Tibial nerve (tissue), 4 donors: ENCODE data around the gene BTG2. TPM values are rescaled to one million over a fixed set of nuclear protein-coding genes. Genes with fewer than 3 reads are reported as not detected.

Experiments used
- DNase-seq, 2 donors: peaks; one replicate each; pipeline ENCODE4 v3.0.0-alpha.2; 2019; ENCODE audit warnings: low spot score in 2 of 2
- H3K27ac ChIP-seq, 4 donors: fragments of 200-600 bp; sonication (generic) in 3 of 4; one replicate each; pipeline ENCODE4 v1.5.1; 2017 to 2019; ENCODE audit warnings: mild to moderate bottlenecking in 1 of 4
- H3K27me3 ChIP-seq, 2 donors: fragments of 200-600 bp; sonication (generic) in 1 of 2; one replicate each; pipeline versions ENCODE4 v1.5.1 to v1.6.0; 2017 to 2019
- H3K36me3 ChIP-seq, 3 donors: fragments of 200-600 bp; sonication (generic); one replicate each; pipeline ENCODE4 v1.5.1; 2018 to 2019
- H3K4me1 ChIP-seq, 4 donors: fragments of 200-600 bp; sonication (generic) in 3 of 4; one replicate each; pipeline ENCODE4 v1.5.1; 2017 to 2019
- H3K4me3 ChIP-seq, 4 donors: fragments of 200-600 bp; sonication (generic) in 3 of 4; one replicate each; pipeline ENCODE4 v1.5.1; 2017 to 2019; ENCODE audit warnings: mild to moderate bottlenecking in 1 of 4, moderate library complexity in 1 of 4
- H3K9me3 ChIP-seq, 4 donors: fragments of 200-600 bp; sonication (generic) in 3 of 4; one replicate each; pipeline ENCODE4 v1.5.1; 2017 to 2019
- CTCF ChIP-seq, 5 experiments: fragments of 200-600 bp in 3 of 5; fragments of 450-650 bp in 2 of 5; sonication (generic) in 3 of 5; IDR thresholded peaks; one replicate each; pipeline ENCODE4 v1.5.1; 2016 to 2019; ENCODE audit warnings: antibody characterized with exemption in 5 of 5, mild to moderate bottlenecking in 3 of 5, moderate library complexity in 2 of 5
- EP300 ChIP-seq, 2 donors: sonication (generic); formaldehyde crosslinking; IDR thresholded peaks; one replicate each; pipeline ENCODE4 v1.6.1; 2017; ENCODE audit warnings: antibody characterized with exemption in 2 of 2, mild to moderate bottlenecking in 1 of 2
- POLR2A ChIP-seq, 2 donors: fragments of 450-650 bp; IDR thresholded peaks; one replicate each; pipeline ENCODE4 v1.6.1; 2017; ENCODE audit warnings: antibody characterized with exemption in 2 of 2, mild to moderate bottlenecking in 2 of 2, moderate library complexity in 2 of 2
- WGBS, 2 donors: methylation state at CpG; one replicate each; pipeline ENCODE4 v1.1.5; 2018; 5-methylcytosine and 5-hydroxymethylcytosine counted together
- total RNA-seq, 4 donors: library from RNA; depleted of rRNA; stranded (reverse); fragments of >200 nt; gene quantifications; one replicate each; pipeline ENCODE4 v1.1.0, GENCODE V29; 2016

The BTG2 gene
- total RNA-seq, 4 donors from 2014 or later = 153 to 208 (median 177) TPM

- Histone ChIP-seq H3K4me3 (peak overlapping the region; percentile 91 to 100 (median 98)), H3K27ac (peak overlapping the region; percentile 97 to 100 (median 100)), H3K9me3 (no peaks in the 10 kb centered on the region), H3K36me3 (peaks cover 6 to 49% (median 18%) of the 10 kb centered on the region in 3 donors), H3K4me1 (peaks cover 0 to 53% (median 33%) of the 10 kb centered on the region in 4 donors), H3K27me3 (no peaks in the 10 kb centered on the region)
- no peak for TF ChIP-seq CTCF (IDR thresholded peaks at IDR 0.05)
- peak in 1 of 2 donors; percentile 30 for TF ChIP-seq EP300 (IDR thresholded peaks at IDR 0.05)
- TF ChIP-seq POLR2A (IDR thresholded peaks at IDR 0.05) = no peak
- DNase-seq = no peak
- WGBS, 2 donors = 42 to 44% methylated on average over 18 to 20 of the region's 21 CpGs
These were observed 1.7 kb downstream of the BTG2 start for GRCh38 chr1:203306965-203307541.

GRCh38 chr1:203307641-203308126 lies 2.4 kb downstream of the BTG2 start:
- Histone ChIP-seq H3K36me3 (peaks cover 6 to 51% (median 18%) of the 10 kb centered on the region in 3 donors), H3K4me1 (peaks cover 0 to 53% (median 33%) of the 10 kb centered on the region in 4 donors), H3K4me3 (peak overlapping the region; percentile 91 to 100 (median 98)), H3K9me3 (no peaks in the 10 kb centered on the region), H3K27me3 (no peaks in the 10 kb centered on the region), H3K27ac (peak overlapping the region; percentile 97 to 100 (median 100))
- TF ChIP-seq EP300 (IDR thresholded peaks at IDR 0.05) = no peak
- 21 to 28% methylated on average over 3 of the region's 3 CpGs for WGBS, 2 donors
- no peak for DNase-seq

- peaks cover 0 to 53% (median 33%) of the 10 kb centered on the region in 4 donors for H3K4me1 ChIP-seq
- no peaks in the 10 kb centered on the region for H3K9me3 ChIP-seq
- H3K4me3 ChIP-seq = peak overlapping the region; percentile 91 to 100 (median 98)
- TF ChIP-seq EP300 (IDR thresholded peaks at IDR 0.05) (peak in 1 of 2 donors; percentile 35), CTCF (IDR thresholded peaks at IDR 0.05) (no peak)
- H3K36me3 ChIP-seq = peaks cover 6 to 51% (median 18%) of the 10 kb centered on the region in 3 donors
- DNase-seq = no peak
- H3K27me3 ChIP-seq = no peaks in the 10 kb centered on the region
- peak overlapping the region; percentile 41 to 100 (median 98) for H3K27ac ChIP-seq
- 45 to 47% methylated on average over 5 of the region's 5 CpGs for WGBS, 2 donors
These were observed 3.1 kb downstream of the BTG2 start for GRCh38 chr1:203308328-203308922.

GRCh38 chr1:203308923-203309331 lies 3.6 kb downstream of the BTG2 start:
- no peak for DNase-seq
- WGBS, 2 donors = 59 to 66% methylated on average over 1 of the region's 1 CpG
- H3K4me1 ChIP-seq = peaks cover 0 to 53% (median 33%) of the 10 kb centered on the region in 4 donors

More at GRCh38 chr1:203308923-203309331, 3.6 kb downstream of the BTG2 start:
- peak overlapping the region in 3 of 4 donors; percentile 41 to 100 (median 100) for H3K27ac ChIP-seq
- peak overlapping the region; percentile 91 to 100 (median 98) for H3K4me3 ChIP-seq
- no peaks in the 10 kb centered on the region for H3K27me3 ChIP-seq
- peaks cover 6 to 51% (median 18%) of the 10 kb centered on the region in 3 donors for H3K36me3 ChIP-seq
- no peaks in the 10 kb centered on the region for H3K9me3 ChIP-seq
- TF ChIP-seq EP300 (IDR thresholded peaks at IDR 0.05) (peak in 1 of 2 donors; percentile 42), CTCF (IDR thresholded peaks at IDR 0.05) (no peak), POLR2A (IDR thresholded peaks at IDR 0.05) (no peak)
